GM21825 (cell line): ENCODE data around the gene FHIT.

ENCODE experiments used
- ATAC-seq: cut with Tn5 transposase; IDR thresholded peaks from one replicate; pipeline ENCODE4 v1.9.1; 2021; ENCODE audit warnings: mild to moderate bottlenecking, moderate library complexity; ENCODE audit not compliant: unreplicated experiment

FHIT gene

GRCh38 chr3:59930170-59930569 lies 1321.1 kb downstream of the FHIT start:
- no peak for ATAC-seq

GRCh38 chr3:59927056-59927455 lies 1324.2 kb downstream of the FHIT start:
- no peak for ATAC-seq

- ATAC-seq, result no peak
Observed at GRCh38 chr3:59925946-59926345, 1325.3 kb downstream of the FHIT start.

DNA sequence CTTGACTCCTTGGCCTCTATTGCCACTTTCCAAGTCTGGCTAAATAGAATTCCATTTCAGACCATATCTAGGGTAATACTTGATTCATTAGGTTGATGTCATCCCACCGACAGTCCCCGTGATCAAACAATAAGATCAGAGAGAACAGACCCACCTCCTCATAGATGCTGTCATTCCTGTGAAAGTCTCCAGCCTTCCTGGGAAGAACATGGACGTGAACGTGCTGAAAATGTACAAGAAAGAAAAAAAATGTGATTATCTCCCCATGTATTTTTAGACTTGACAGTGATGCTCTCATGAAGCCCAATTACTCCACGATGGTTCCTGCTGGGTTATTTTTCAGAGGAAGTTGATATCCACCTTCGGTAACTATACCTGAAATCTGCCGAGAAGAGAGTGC lies 1329.1 kb downstream of the FHIT start:
- ATAC-seq, result no peak

DNA sequence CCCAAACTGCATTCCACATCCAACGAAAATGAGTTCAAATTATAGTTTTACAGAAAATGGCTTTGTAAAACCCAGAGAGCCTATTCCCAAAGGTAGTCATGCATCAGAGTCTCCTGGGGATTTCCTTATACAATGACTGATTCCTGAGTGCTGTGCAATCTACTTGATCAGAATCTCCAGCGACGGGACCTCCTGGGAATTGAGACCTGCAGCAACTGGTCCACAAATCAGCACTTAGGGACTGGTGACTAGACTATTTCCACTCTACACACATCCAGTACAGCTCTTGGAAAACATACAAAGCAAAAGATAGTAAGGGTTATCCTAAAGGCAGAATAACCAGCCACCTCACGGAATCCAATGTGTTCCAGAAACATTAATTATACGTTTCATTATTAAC lies 1330.4 kb downstream of the FHIT start:
- ATAC-seq, result no peak

GRCh38 chr3:59919586-59919985 lies 1331.7 kb downstream of the FHIT start:
- no peak for ATAC-seq

- ATAC-seq, result no peak
Observed at GRCh38 chr3:59914251-59914650, 1337.0 kb downstream of the FHIT start.

- no peak for ATAC-seq
Observed at GRCh38 chr3:59913645-59914044, 1337.6 kb downstream of the FHIT start.

GRCh38 chr3:59908701-59909100 lies 1342.6 kb downstream of the FHIT start:
- ATAC-seq, result no peak

DNA sequence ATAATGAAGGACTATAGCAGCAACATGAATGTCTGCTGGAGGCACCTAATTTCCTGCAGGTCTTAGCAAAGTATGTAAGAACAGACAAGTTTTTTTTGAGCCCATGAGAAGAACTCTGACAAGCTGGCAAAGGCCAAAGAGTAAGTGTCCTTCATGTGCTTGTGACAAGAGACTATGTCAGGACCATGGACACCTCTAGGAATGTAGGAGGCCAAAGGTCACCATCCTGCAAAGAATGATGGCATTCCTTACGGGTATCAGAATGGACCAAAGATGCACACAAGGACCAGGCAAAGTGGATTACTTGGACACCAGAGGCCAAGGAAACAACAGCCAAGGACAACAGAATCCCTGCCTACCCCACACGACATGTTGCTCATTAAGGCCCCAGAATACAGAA lies 1343.0 kb downstream of the FHIT start:
- ATAC-seq, result no peak

DNA sequence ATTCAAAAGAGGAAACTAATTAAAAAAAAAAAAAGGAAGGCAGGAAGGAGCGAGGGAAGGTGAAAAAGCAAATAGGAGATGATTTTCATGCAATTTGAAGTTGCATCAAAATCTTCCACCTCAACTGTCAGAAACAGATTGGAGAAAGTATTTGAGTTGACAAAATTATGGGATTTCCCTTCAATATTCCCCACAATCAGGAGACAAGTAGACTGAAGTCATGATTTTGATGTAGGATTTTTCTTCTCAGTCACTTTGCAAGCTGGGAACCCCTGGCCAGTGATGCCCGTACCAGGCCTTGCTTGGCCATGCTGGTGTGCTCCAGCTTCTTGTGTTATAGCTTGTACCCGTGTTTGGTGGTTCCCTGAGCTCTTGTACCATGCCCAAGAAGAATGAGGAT lies 1347.0 kb downstream of the FHIT start:
- no peak for ATAC-seq

DNA sequence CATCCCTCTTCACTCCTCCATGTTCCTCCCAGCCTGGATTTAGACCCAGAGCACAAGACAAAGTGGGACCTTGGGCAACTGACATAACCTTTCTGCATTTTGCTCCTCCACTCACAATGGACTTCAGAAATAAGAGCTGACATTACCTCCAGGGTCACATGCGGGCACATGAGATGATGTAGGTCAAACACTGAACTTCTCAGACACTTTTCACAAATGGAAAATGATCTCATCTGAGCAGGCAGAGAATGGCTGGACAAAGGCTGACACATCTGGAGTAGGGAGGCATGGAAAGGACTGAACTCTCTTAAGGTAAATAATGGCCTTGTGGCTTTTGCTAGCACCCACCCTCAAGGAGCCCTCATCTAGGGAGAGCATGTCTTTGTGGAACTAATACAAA lies 1352.2 kb downstream of the FHIT start:
- ATAC-seq, result no peak

DNA sequence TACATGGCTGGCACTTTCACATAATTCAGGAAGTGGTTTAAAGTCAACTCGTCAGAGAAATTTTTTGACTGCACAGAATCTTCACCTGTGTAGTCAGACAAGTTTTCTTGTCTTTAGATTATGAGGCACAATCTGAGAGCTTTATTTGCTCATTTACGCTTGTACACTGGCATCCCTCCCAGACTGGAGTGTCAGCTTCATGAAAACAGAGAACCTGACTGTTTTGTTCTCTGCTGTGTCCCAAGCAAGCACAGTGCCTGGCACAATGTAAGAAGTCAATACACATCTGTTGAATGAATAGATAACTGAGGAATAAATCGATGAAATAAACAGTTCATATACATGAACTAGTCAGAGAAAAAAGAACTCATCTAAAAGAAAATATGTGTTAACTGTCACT lies 1355.3 kb downstream of the FHIT start:
- ATAC-seq, result no peak

DNA sequence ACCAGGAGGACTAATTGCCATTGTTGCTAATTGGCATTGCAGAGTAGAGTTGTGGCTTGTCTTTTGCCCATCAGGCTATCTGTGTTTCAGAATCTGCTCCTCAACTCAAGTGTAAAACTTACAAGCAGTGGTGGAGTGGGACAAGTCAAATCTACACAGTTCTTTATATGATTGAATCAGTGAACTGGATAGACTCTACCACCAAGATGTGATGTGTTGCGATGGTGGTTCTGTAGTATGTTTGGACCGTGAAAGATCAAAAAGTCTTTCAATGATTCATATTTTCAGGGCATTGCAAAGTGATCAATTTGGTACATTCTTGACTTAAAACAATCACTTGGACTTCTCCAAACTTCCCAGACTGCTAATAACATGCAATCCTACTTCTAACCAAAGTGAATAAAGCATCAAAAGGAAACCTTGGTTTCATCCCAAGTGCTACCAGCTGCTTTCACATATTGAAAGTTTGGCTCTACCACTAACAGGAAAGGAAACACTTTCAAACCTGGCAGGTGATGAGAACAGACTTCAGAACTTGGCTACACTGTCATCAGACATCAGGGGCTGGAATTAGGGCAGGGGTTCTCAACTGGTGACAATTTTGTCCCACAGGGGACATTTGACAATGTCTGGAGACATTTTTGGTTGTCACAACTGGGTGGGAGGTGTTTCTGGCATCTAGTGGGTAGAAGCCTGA lies 1356.7 kb downstream of the FHIT start:
- ATAC-seq, result no peak

- no peak for ATAC-seq
Observed at GRCh38 chr3:59890639-59891038, 1360.6 kb downstream of the FHIT start.

DNA sequence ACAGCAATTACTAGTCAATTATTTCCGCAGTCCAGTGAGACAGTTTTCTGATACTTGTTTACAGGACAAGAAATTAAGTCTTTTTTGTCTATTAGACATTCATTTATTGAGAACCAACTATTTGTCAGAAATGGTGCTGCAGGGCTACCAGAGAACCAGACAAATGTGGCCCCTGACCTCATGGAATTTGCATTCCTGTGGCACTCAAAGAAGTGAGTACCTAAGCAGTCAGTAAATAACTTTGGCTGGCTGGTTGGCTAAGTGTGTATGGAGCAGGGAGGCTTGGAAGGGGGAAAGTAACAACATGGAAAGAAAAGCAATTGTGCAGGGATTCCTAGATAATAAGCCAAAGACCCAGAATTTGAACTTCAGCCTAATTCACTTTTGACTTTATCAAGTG lies 1364.5 kb downstream of the FHIT start:
- ATAC-seq, result no peak

- ATAC-seq, result no peak
Observed at GRCh38 chr3:59885899-59886400, 1365.3 kb downstream of the FHIT start.

- ATAC-seq, result no peak
Observed at GRCh38 chr3:59885101-59885500, 1366.2 kb downstream of the FHIT start.

DNA sequence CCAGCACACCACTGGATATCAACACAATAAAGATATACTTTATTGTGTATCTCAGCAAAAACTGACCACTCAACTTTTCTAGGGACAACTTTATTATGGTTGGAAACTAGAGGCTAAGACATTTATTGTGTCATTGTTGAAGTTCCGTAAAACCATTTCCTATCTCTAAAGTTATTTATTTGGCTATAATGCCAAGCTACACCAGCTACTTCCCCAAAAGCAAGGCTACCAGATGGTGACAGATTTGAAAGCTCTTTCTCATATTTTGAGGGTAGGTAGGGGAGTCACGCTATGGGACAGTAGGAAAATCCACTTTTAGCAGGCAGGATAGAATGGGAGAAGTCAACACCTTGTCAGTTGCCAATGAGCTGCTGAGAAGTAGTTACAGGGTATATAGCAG lies 1366.8 kb downstream of the FHIT start:
- no peak for ATAC-seq

GRCh38 chr3:59882746-59883145 lies 1368.5 kb downstream of the FHIT start:
- no peak for ATAC-seq

GRCh38 chr3:59880717-59881116 lies 1370.5 kb downstream of the FHIT start:
- no peak for ATAC-seq

DNA sequence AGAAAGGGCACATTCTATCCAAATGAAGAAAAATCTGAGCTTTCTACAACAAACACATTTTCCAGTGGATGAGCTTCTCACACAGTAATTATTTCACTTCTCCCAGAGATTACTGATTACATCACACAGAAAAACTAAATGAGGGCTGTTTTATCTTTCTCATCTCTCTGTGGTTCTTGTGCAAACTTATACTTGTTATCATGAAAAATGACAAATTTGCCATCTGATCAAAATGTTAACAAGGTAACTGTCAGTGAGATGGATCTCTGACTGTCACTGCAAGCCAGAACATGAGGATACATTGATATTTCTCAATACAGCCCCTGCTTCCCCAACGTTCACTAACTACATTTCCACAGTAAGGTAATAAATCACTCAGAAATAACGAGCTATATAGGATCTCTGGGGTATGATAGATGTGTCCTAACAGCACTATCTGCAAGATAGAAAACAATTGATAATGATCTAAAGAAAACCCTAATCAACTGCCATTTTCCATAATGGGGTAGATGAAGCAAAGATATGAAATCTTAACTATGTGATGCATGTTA lies 1372.1 kb downstream of the FHIT start:
- ATAC-seq, result no peak

- no peak for ATAC-seq
Observed at GRCh38 chr3:59878038-59878427, 1373.2 kb downstream of the FHIT start.
